Endometrial microvascular endothelial cells (primary cell): ENCODE measurements around the gene KLHL7. TPM values are rescaled to one million over a fixed set of nuclear protein-coding genes. Genes with fewer than 3 reads are reported as not detected.

Experiments
- in situ Hi-C: cut with HindIII; loops from 2 replicates; pipeline ENCODE4 v1.10.0; 2017; ENCODE audit warnings: low sequenced_read_pairs, low pct_unique_long_range_greater_than_20kb; ENCODE audit errors: inconsistent ontology term
- total RNA-seq: library from RNA; depleted of rRNA; stranded (reverse); fragments of >200 nt; gene quantifications from one replicate; pipeline ENCODE4 v1.2.3, GENCODE V29; 2015; ENCODE audit errors: inconsistent ontology term

KLHL7 gene
- total RNA-seq: 29.5 TPM

- in situ Hi-C loops: no loop called here
These were observed at the start of gene KLHL7 for GRCh38 chr7:23105644-23106056. KLHL7 (plus strand) TSS chr7:23105785; CDS start chr7:23106027, 242 bp downstream.

GRCh38 chr7:23058408-23059096, 47.0 kb upstream of the KLHL7 start:
- in situ Hi-C loops: loop anchor here (25.0 kb wide), 1 partner anchor 321 kb away; the partner anchor contains the start of gene IL6

GRCh38 chr7:23061327-23061726, 44.3 kb upstream of the KLHL7 start:
- in situ Hi-C loops: loop anchor here (25.0 kb wide), 1 partner anchor 324 kb away; the partner anchor contains the start of gene IL6

GRCh38 chr7:23062452-23062851, 43.1 kb upstream of the KLHL7 start:
- in situ Hi-C loops: loop anchor here (25.0 kb wide), 1 partner anchor 325 kb away; the partner anchor contains the start of gene IL6

GRCh38 chr7:23065974-23066373, 39.6 kb upstream of the KLHL7 start:
- in situ Hi-C loops: loop anchor here (25.0 kb wide), 1 partner anchor 329 kb away; the partner anchor contains the start of gene IL6

GRCh38 chr7:23067271-23067670, 38.3 kb upstream of the KLHL7 start:
- in situ Hi-C loops: loop anchor here (25.0 kb wide), 1 partner anchor 330 kb away; the partner anchor contains the start of gene IL6

- in situ Hi-C loops: loop anchor here (25.0 kb wide), 1 partner anchor 335 kb away; the partner anchor contains the start of gene IL6
These were observed 33.5 kb upstream of the KLHL7 start for GRCh38 chr7:23072048-23072447.

- in situ Hi-C loops: loop anchor here (25.0 kb wide), 1 partner anchor 336 kb away; the partner anchor contains the start of gene IL6
These were observed 32.7 kb upstream of the KLHL7 start for GRCh38 chr7:23072922-23073321.

GRCh38 chr7:23074443-23075261, 30.9 kb upstream of the KLHL7 start:
- in situ Hi-C loops: loop anchor here (25.0 kb wide), 1 partner anchor 337 kb away; the partner anchor contains the start of gene IL6

GRCh38 chr7:23075571-23075970, 30.0 kb upstream of the KLHL7 start:
- in situ Hi-C loops: no loop called here

- in situ Hi-C loops: no loop called here
These were observed 28.8 kb upstream of the KLHL7 start for GRCh38 chr7:23076772-23077171.

GRCh38 chr7:23093111-23093510, 12.5 kb upstream of the KLHL7 start:
- in situ Hi-C loops: no loop called here

- in situ Hi-C loops: no loop called here
These were observed 12.0 kb upstream of the KLHL7 start for GRCh38 chr7:23093546-23093945.

GRCh38 chr7:23096518-23097290, 8.9 kb upstream of the KLHL7 start:
- in situ Hi-C loops: no loop called here

- in situ Hi-C loops: no loop called here
These were observed 7.6 kb upstream of the KLHL7 start for GRCh38 chr7:23098029-23098428.

- in situ Hi-C loops: no loop called here
These were observed 7.1 kb upstream of the KLHL7 start for GRCh38 chr7:23098460-23098859.

GRCh38 chr7:23100697-23101096, 4.9 kb upstream of the KLHL7 start:
- in situ Hi-C loops: no loop called here

- in situ Hi-C loops: no loop called here
These were observed 420 bp upstream of the KLHL7 start for GRCh38 chr7:23105086-23105643.
